ENCODE data around the gene NDST1.

DNA sequence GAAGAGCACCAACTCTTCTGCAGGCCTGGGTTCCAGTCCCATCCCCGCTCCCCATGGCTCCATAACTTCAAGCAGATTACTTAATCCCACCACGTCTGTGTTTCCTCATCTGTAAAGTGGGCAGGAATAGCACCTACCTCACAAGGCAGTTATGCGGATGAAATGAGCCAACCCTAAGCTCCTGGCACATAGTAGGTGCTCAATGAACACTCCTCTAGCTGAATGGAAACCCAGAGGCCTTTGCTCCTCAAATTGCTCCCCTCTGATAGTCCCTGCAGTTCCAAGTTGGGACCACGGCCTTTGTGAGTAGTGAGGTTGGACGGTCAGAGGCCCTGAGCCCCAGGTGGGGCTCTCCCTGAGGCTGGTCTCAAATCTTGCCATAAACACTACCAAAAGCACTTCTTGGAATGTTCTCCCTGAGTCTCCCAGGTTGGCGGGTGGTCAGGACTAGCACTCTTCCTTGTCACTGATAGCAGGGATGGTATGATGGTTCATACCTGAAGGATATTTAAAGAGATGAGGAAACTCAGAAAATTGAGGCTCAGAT lies 97.0 kb downstream of the NDST1 start:
- TF ChIP-seq, protein P1, sequence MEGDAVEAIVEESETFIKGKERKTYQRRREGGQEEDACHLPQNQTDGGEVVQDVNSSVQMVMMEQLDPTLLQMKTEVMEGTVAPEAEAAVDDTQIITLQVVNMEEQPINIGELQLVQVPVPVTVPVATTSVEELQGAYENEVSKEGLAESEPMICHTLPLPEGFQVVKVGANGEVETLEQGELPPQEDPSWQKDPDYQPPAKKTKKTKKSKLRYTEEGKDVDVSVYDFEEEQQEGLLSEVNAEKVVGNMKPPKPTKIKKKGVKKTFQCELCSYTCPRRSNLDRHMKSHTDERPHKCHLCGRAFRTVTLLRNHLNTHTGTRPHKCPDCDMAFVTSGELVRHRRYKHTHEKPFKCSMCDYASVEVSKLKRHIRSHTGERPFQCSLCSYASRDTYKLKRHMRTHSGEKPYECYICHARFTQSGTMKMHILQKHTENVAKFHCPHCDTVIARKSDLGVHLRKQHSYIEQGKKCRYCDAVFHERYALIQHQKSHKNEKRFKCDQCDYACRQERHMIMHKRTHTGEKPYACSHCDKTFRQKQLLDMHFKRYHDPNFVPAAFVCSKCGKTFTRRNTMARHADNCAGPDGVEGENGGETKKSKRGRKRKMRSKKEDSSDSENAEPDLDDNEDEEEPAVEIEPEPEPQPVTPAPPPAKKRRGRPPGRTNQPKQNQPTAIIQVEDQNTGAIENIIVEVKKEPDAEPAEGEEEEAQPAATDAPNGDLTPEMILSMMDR (IDR thresholded peaks at IDR 0.05; ENCODE audit: extremely low read depth in 1 of 2, insufficient read depth in 1 of 2, low read depth in 1 of 2, low read length in 2 of 2) = no peak
- TF ChIP-seq POLR2A (IDR thresholded peaks at IDR 0.05; ENCODE audit: low read depth, low read length) (no peak), POLR2AphosphoS5 (IDR thresholded peaks at IDR 0.05; ENCODE audit: insufficient read depth, low read depth, low read length) (no peak), JUN (IDR thresholded peaks at IDR 0.05; ENCODE audit: borderline replicate concordance, insufficient read depth, insufficient read length, low read depth) (no peak), EZH2 (IDR thresholded peaks at IDR 0.05; ENCODE audit: borderline replicate concordance, low read depth, low read length, severe bottlenecking) (no peak)

Measured in endothelial cell of umbilical vein (primary cell).